OCI-LY1 (cell line): ENCODE results near the gene GFPT1.

Experiments
- H2AFZ ChIP-seq: fragments of 200-600 bp; sonication (generic), shearing (Covaris generic); 2 replicates; pipeline ENCODE4 v1.6.0; 2014; ENCODE audit warnings: antibody characterized with exemption, mild to moderate bottlenecking, low read length
- H3F3A ChIP-seq: fragments of 200-600 bp; sonication (generic), shearing (Covaris generic); 2 replicates; pipeline ENCODE4 v1.6.0; 2014; ENCODE audit warnings: mild to moderate bottlenecking, antibody characterized with exemption, low read length, moderate library complexity; ENCODE audit not compliant: insufficient read depth
- H3K27ac ChIP-seq: fragments of 200-600 bp; sonication (generic); 2 replicates; pipeline ENCODE4 v1.5.1; 2014; ENCODE audit warnings: low read length, mixed run types, mild to moderate bottlenecking, low read depth; ENCODE audit not compliant: poor library complexity, severe bottlenecking
- H3K27me3 ChIP-seq: fragments of 200-600 bp; sonication (generic); 2 replicates; pipeline ENCODE4 v1.6.0; 2014; ENCODE audit warnings: antibody characterized with exemption, mild to moderate bottlenecking, low read length, moderate library complexity; ENCODE audit not compliant: insufficient read depth
- H3K36me3 ChIP-seq: fragments of 200-600 bp; sonication (generic); 2 replicates; pipeline ENCODE4 v1.6.1; 2014; ENCODE audit warnings: mild to moderate bottlenecking, antibody characterized with exemption, low read length, moderate library complexity, mixed read lengths; ENCODE audit not compliant: insufficient read depth
- H3K4me1 ChIP-seq: fragments of 200-600 bp; sonication (generic); 2 replicates; pipeline ENCODE4 v1.5.1; 2014; ENCODE audit warnings: mild to moderate bottlenecking, low read length, moderate library complexity; ENCODE audit not compliant: insufficient read depth, severe bottlenecking
- H3K4me2 ChIP-seq: fragments of 200-600 bp; sonication (generic), shearing (Covaris generic); 2 replicates; pipeline ENCODE4 v1.6.1; 2014; ENCODE audit warnings: low read length
- H3K4me3 ChIP-seq: fragments of 200-600 bp; sonication (generic); 2 replicates; pipeline ENCODE4 v1.5.1; 2014; ENCODE audit warnings: low read length, low read depth, mild to moderate bottlenecking, mixed read lengths; ENCODE audit not compliant: poor library complexity, severe bottlenecking
- H3K79me2 ChIP-seq: fragments of 200-600 bp; shearing (Covaris generic); 2 replicates; pipeline ENCODE4 v1.6.1; 2016; ENCODE audit warnings: mixed run types, low read length, mixed read lengths; ENCODE audit not compliant: insufficient read depth
- H3K9ac ChIP-seq: fragments of 200-600 bp; sonication (generic), shearing (Covaris generic); 2 replicates; pipeline ENCODE4 v1.6.1; 2014; ENCODE audit warnings: mild to moderate bottlenecking, low read length, mixed read lengths
- H3K9me2 ChIP-seq: fragments of 200-600 bp; sonication (generic), shearing (Covaris generic); 2 replicates; pipeline ENCODE4 v1.6.1; 2014; ENCODE audit warnings: low read depth, mild to moderate bottlenecking, low read length, mixed read lengths
- H3K9me3 ChIP-seq: fragments of 200-600 bp; shearing (Covaris generic); 2 replicates; pipeline ENCODE4 v1.6.1; 2014; ENCODE audit warnings: low read length, mixed read lengths
- H4K20me1 ChIP-seq: fragments of 200-600 bp; sonication (generic), shearing (Covaris generic); 2 replicates; pipeline ENCODE4 v1.6.0; 2016; ENCODE audit warnings: mild to moderate bottlenecking, low read length; ENCODE audit not compliant: insufficient read depth
- CTCF ChIP-seq: fragments of 200-600 bp; sonication (generic), shearing (Covaris generic); IDR thresholded peaks from 2 replicates; pipeline ENCODE4 v1.5.1; 2017; ENCODE audit warnings: mild to moderate bottlenecking, antibody characterized with exemption, low read length, moderate library complexity, mixed read lengths
- EZH2 ChIP-seq: fragments of 200-600 bp; sonication (generic), shearing (Covaris generic); IDR thresholded peaks from 2 replicates; pipeline ENCODE4 v1.8.0; 2017; ENCODE audit warnings: borderline replicate concordance, mixed run types, mild to moderate bottlenecking, antibody characterized with exemption, low read length, moderate library complexity, mixed read lengths

The GFPT1 gene

DNA sequence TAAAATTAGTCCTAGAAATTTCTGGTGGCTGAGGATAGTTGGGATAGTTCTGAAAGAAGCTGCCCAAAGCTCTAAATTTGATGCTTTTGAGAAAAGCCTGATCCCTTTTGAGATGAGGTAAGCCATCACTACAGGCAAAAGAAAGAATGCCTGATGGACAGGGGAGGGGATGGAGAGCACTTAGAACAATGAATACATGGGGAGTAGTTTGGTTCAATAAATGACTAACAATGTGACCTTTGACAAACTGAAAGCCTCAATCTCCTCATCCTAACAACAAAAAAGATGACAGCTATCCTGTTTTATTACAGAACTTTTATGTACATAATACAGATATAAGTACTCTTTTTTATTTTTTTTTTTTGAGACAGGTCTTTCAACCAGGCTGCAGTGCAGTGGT lies 42.7 kb downstream of the GFPT1 start:
- H3K36me3 ChIP-seq: peaks cover 74% of the 10 kb centered on the region
- H3K4me2 ChIP-seq: no peak overlapping the region
- TF ChIP-seq CTCF: no peak
- TF ChIP-seq EZH2: no peak
- no peaks in the 10 kb centered on the region for H3K79me2 ChIP-seq
- no peaks in the 10 kb centered on the region for H3K4me1 ChIP-seq
- H4K20me1 ChIP-seq: no peaks in the 10 kb centered on the region
- no peak overlapping the region for H3K9ac ChIP-seq
- no peaks in the 10 kb centered on the region for H3K27me3 ChIP-seq
- H2AFZ ChIP-seq: no peak overlapping the region
- H3K4me3 ChIP-seq: no peak overlapping the region
- H3K27ac ChIP-seq: no peak overlapping the region
- no peaks in the 10 kb centered on the region for H3F3A ChIP-seq
- H3K9me3 ChIP-seq: no peaks in the 10 kb centered on the region
- no peaks in the 10 kb centered on the region for H3K9me2 ChIP-seq

DNA sequence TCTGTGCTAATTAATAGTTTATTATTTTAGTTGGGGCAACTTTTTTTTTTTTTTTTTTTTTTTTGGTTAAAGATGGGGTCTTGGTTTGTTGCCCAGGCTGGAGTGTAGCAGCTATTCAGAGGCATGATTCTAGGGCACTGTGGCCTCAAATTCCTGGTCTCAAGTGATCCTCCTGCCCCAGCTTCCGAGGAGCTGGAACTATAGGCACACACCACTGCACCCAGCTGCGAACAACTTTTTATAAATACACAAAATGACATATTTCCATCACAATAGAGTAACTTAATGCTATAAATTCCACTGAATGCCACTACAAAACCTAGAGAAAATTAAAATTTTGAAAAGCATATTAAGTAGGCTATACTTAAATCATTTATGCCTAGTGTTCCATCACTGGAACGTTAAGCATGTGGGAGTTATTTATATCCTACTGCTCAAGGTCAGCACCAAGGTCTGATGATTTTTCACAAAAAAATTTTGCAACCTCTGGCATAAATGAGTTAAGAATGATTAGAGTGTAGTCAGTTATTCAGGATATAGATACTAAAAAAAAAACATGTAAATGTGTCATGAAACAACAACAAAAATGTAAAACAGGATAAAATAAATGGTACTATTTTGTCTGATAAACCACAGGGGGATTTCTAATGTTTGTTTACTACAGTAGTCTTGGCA lies 46.8 kb downstream of the GFPT1 start:
- Histone ChIP-seq H3K36me3 (peaks cover 69% of the 10 kb centered on the region), H3K79me2 (no peaks in the 10 kb centered on the region), H3K27ac (no peak overlapping the region), H3F3A (no peaks in the 10 kb centered on the region), H3K4me1 (no peaks in the 10 kb centered on the region), H3K4me2 (no peak overlapping the region), H3K9me3 (no peaks in the 10 kb centered on the region), H3K4me3 (no peak overlapping the region), H4K20me1 (no peaks in the 10 kb centered on the region), H3K9me2 (no peaks in the 10 kb centered on the region), H3K27me3 (no peaks in the 10 kb centered on the region), H3K9ac (no peak overlapping the region), H2AFZ (no peak overlapping the region)
- TF ChIP-seq EZH2: no peak
- no peak for TF ChIP-seq CTCF

GRCh38 chr2:69335311-69335710 lies 51.7 kb downstream of the GFPT1 start:
- no peak overlapping the region for H3K9ac ChIP-seq
- H3K4me3 ChIP-seq: no peak overlapping the region
- no peak overlapping the region for H2AFZ ChIP-seq
- H4K20me1 ChIP-seq: no peaks in the 10 kb centered on the region
- no peaks in the 10 kb centered on the region for H3F3A ChIP-seq
- no peak overlapping the region for H3K27ac ChIP-seq
- no peaks in the 10 kb centered on the region for H3K9me2 ChIP-seq
- peaks cover 46% of the 10 kb centered on the region for H3K36me3 ChIP-seq
- no peaks in the 10 kb centered on the region for H3K4me1 ChIP-seq
- H3K9me3 ChIP-seq: no peaks in the 10 kb centered on the region
- no peaks in the 10 kb centered on the region for H3K79me2 ChIP-seq
- TF ChIP-seq CTCF (no peak), EZH2 (no peak)
- no peak overlapping the region for H3K4me2 ChIP-seq
- H3K27me3 ChIP-seq: no peaks in the 10 kb centered on the region
